WTC11 (cell line): ENCODE data around the gene ANKRD13D. TPM values are rescaled to one million over a fixed set of nuclear protein-coding genes. Genes with fewer than 3 reads are reported as not detected.
"Not testable (repeated sequence)": the region's sequence is repeated elsewhere in the genome, so short reads cannot be mapped to it uniquely, and the experiment has no call there.

Experiments
- ATAC-seq: fragments of 200-7000 bp; cut with Tn5 transposase; 2 replicates; pipeline ENCODE4 v1.10.0; 2021; ENCODE audit warnings: mild to moderate bottlenecking, moderate library complexity
- CTCF ChIA-PET: fragments of 300-600 bp; sonication (Branson Sonifier 250); formaldehyde crosslinking; loops from one replicate; lab custom pipeline; 2021; ENCODE audit warnings: antibody characterized with exemption; lab: Charles Lee
- POLR2A ChIA-PET: fragments of 350-600 bp; sonication (Branson Sonifier 250); formaldehyde crosslinking; loops from one replicate; lab custom pipeline; 2021; ENCODE audit warnings: antibody characterized with exemption; lab: Charles Lee
- DNase-seq: peaks from one replicate; pipeline ENCODE4 v3.0.0; 2021; ENCODE audit warnings: low spot score
- H3K27ac Mint-ChIP-seq: 2 replicates; pipeline ENCODE4 v1.8.0; 2021; ENCODE audit warnings: mixed read lengths
- H3K27me3 Mint-ChIP-seq: 2 replicates; pipeline ENCODE4 v1.8.0; 2021; ENCODE audit warnings: low read depth, mild to moderate bottlenecking, moderate library complexity, mixed read lengths
- H3K36me3 Mint-ChIP-seq: 2 replicates; pipeline ENCODE4 v1.8.0; 2021; ENCODE audit warnings: mixed read lengths
- H3K4me1 Mint-ChIP-seq: 2 replicates; pipeline ENCODE4 v1.8.0; 2022; ENCODE audit warnings: mixed read lengths
- H3K4me3 Mint-ChIP-seq: 2 replicates; pipeline ENCODE4 v1.8.0; 2021; ENCODE audit warnings: mild to moderate bottlenecking, moderate library complexity, mixed read lengths
- H3K9me3 Mint-ChIP-seq: 2 replicates; pipeline ENCODE4 v1.8.0; 2021; ENCODE audit warnings: mixed read lengths
- CBFB ChIP-seq: sonication (generic); formaldehyde crosslinking; IDR thresholded peaks from 2 replicates; pipeline ENCODE4 v1.8.1; 2022; ENCODE audit warnings: mild to moderate bottlenecking, low read depth, missing genetic modification reagents
- FOXJ3 ChIP-seq: sonication (generic); formaldehyde crosslinking; IDR thresholded peaks from 2 replicates; pipeline ENCODE4 v1.9.0; 2021; ENCODE audit warnings: missing genetic modification reagents, mild to moderate bottlenecking, borderline replicate concordance
- FOXK1 ChIP-seq: sonication (generic); formaldehyde crosslinking; IDR thresholded peaks from 2 replicates; pipeline ENCODE4 v1.8.0; 2022; ENCODE audit warnings: mild to moderate bottlenecking, moderate library complexity, missing genetic modification reagents
- GRHL2 ChIP-seq: fragments of 250-450 bp; sonication (Bioruptor Pico); IDR thresholded peaks from 2 replicates; pipeline ENCODE4 v1.8.0; 2022; ENCODE audit warnings: mild to moderate bottlenecking, moderate library complexity; ENCODE audit not compliant: insufficient replicate concordance, severe bottlenecking
- GTF2I ChIP-seq: fragments of 250-450 bp; sonication (Bioruptor Pico); conservative IDR thresholded peaks from 2 replicates; pipeline ENCODE4 v1.4.0; 2021; ENCODE audit warnings: mild to moderate bottlenecking
- TEAD1 ChIP-seq: sonication (generic); formaldehyde crosslinking; IDR thresholded peaks from 2 replicates; pipeline ENCODE4 v1.8.0; 2022; ENCODE audit warnings: mild to moderate bottlenecking, missing genetic modification reagents
- TP53 ChIP-seq: sonication (generic); formaldehyde crosslinking; IDR thresholded peaks from 2 replicates; pipeline ENCODE4 v1.8.1; 2023; ENCODE audit warnings: mild to moderate bottlenecking, missing genetic modification reagents
- ZBTB21 ChIP-seq: sonication (generic); formaldehyde crosslinking; IDR thresholded peaks from 2 replicates; pipeline ENCODE4 v1.8.1; 2023; ENCODE audit warnings: mild to moderate bottlenecking, missing genetic modification reagents, borderline replicate concordance
- total RNA-seq: library from RNA; stranded (reverse); gene quantifications from 3 replicates; pipeline ENCODE4 v1.2.3, GENCODE V29; 2021
- TF ChIP-seq, protein P1 (sequence below): sonication (generic); formaldehyde crosslinking; IDR thresholded peaks from 2 replicates; pipeline ENCODE4 v1.8.0; 2022; ENCODE audit warnings: missing genetic modification reagents
- TF ChIP-seq, protein P2 (sequence below): sonication (generic); formaldehyde crosslinking; IDR thresholded peaks from 2 replicates; pipeline ENCODE4 v1.8.0; 2022; ENCODE audit warnings: mild to moderate bottlenecking, missing genetic modification reagents
- TF ChIP-seq, protein P3 (sequence below): fragments of 250-450 bp; sonication (Bioruptor Pico); IDR thresholded peaks from 2 replicates; pipeline ENCODE4 v1.9.0; 2021; ENCODE audit warnings: moderate library complexity, mild to moderate bottlenecking, inconsistent platforms, borderline replicate concordance
- TF ChIP-seq, protein P4 (sequence below): sonication (generic); formaldehyde crosslinking; IDR thresholded peaks from 2 replicates; pipeline ENCODE4 v1.8.1; 2022; ENCODE audit warnings: mild to moderate bottlenecking, moderate library complexity, missing genetic modification reagents

Gene ANKRD13D
- total RNA-seq, 1 experiment from 2014 or later = 55.5 TPM

DNA sequence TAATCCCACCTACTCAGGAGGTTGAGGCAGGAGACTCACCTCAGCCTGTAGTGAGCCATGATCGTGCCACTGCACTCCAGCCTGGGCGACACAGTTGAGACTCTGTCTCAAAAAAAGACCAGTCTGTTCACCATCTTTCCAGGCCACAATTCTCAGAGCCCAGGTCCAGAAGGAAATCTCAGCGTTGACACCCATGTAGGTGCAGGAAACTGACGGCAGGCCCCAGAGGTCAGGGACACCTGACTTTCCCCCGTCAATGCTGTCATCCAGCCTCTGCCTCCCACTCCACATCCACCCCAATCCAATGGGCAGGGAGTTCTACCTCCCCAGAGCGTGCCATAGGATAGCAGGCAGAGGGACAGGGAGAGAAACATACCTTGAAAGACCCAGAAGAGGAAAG is 28.7 kb upstream of the ANKRD13D start (continued):
- TF ChIP-seq, protein P1, sequence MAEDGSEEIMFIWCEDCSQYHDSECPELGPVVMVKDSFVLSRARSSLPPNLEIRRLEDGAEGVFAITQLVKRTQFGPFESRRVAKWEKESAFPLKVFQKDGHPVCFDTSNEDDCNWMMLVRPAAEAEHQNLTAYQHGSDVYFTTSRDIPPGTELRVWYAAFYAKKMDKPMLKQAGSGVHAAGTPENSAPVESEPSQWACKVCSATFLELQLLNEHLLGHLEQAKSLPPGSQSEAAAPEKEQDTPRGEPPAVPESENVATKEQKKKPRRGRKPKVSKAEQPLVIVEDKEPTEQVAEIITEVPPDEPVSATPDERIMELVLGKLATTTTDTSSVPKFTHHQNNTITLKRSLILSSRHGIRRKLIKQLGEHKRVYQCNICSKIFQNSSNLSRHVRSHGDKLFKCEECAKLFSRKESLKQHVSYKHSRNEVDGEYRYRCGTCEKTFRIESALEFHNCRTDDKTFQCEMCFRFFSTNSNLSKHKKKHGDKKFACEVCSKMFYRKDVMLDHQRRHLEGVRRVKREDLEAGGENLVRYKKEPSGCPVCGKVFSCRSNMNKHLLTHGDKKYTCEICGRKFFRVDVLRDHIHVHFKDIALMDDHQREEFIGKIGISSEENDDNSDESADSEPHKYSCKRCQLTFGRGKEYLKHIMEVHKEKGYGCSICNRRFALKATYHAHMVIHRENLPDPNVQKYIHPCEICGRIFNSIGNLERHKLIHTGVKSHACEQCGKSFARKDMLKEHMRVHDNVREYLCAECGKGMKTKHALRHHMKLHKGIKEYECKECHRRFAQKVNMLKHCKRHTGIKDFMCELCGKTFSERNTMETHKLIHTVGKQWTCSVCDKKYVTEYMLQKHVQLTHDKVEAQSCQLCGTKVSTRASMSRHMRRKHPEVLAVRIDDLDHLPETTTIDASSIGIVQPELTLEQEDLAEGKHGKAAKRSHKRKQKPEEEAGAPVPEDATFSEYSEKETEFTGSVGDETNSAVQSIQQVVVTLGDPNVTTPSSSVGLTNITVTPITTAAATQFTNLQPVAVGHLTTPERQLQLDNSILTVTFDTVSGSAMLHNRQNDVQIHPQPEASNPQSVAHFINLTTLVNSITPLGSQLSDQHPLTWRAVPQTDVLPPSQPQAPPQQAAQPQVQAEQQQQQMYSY (CRISPR knock-in tag) = no peak
- no peak for TF ChIP-seq TEAD1 (CRISPR knock-in tag)
- TF ChIP-seq, all 79 proteins: peak for 0

DNA sequence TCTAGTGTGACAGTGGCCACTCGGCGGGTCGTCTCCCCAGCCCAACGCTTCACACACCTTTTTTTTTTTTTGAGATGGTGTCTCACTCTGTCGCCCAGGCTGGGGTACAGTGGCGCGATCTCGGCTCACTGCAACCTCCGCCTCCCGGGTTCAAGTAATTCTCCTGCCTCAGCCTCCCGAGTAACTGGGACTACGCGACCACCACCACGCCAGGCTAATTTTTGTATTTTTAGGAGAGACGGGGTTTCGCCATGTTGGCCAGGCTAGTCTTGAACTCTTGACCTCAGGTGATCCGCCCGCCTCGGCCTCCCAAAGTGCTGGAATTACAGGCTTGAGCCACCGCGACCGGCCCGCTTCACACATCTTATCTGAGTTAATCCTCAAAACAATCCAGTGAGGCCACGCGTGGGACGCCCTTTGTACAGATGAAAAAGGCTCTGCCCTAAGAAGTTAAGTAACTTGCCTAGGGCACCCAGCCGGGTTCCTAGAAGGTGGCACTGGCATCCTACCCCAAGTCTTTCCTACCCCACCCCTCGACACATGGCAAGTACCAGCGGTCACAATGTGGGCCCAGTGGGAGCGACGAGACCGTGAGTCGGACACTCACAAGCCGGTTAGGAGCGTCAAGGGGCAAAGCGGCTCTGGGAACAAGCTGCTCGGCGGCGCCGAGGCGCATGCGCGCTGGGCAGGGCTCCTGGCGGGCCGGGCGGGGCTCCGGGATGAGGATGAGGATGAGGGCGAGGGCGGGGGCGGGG is 28.0 kb upstream of the ANKRD13D start:
- 0 out of 2 replicates have a peak, but pooled peaks have one; percentile 28 for TF ChIP-seq CBFB (CRISPR knock-in tag)
- TF ChIP-seq, protein P2, sequence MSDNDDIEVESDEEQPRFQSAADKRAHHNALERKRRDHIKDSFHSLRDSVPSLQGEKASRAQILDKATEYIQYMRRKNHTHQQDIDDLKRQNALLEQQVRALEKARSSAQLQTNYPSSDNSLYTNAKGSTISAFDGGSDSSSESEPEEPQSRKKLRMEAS (CRISPR knock-in tag) = 0 out of 2 replicates have a peak, but pooled peaks have one; percentile 17
- POLR2A ChIA-PET = interaction anchor here (1.2 to 1.5 kb wide), 2 partner anchors 21 to 42 kb away, joined by 3 to 5 read pairs; no protein-coding TSS in a partner anchor

DNA sequence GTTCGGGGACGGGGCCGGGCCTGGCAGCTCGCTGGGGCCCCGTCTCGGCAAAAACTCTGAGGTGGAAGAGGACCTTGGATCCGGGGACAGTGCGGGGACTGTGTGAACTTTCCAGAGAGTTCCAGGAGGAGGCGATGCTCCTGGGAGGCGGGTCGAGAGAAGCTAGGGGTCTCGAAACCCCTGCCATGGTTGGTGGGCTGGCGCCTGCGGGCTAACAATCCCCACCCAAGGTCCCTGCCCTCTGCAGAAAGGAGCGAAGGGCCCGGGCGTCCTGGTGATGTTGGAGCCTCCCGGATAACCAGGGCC is 27.5 kb upstream of the ANKRD13D start:
- Mint-ChIP-seq H3K4me1 (peaks cover 18% of the 10 kb centered on the region), H3K27ac (no peak overlapping the region), H3K27me3 (peaks cover 34% of the 10 kb centered on the region), H3K4me3 (peak overlapping the region; percentile 69), H3K36me3 (peaks cover 6% of the 10 kb centered on the region), H3K9me3 (no peaks in the 10 kb centered on the region)
- ATAC-seq (peak; percentile 15), DNase-seq (no peak)
- POLR2A ChIA-PET = interaction anchor here (0.6 to 1.5 kb wide), 3 partner anchors 16 to 41 kb away, joined by 3 to 5 read pairs (median 3); no protein-coding TSS in a partner anchor
- TF ChIP-seq ZBTB21 (CRISPR knock-in tag) (no peak), GRHL2 (CRISPR knock-in tag) (no peak), GTF2I (peak; percentile 82), TP53 (CRISPR knock-in tag) (no peak), FOXJ3 (no peak), FOXK1 (CRISPR knock-in tag) (no peak)
- TF ChIP-seq, protein P3, sequence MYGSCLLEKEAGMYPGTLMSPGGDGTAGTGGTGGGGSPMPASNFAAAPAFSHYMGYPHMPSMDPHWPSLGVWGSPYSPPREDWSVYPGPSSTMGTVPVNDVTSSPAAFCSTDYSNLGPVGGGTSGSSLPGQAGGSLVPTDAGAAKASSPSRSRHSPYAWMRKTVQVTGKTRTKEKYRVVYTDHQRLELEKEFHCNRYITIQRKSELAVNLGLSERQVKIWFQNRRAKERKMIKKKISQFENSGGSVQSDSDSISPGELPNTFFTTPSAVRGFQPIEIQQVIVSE = no peak
- TF ChIP-seq, protein P4, sequence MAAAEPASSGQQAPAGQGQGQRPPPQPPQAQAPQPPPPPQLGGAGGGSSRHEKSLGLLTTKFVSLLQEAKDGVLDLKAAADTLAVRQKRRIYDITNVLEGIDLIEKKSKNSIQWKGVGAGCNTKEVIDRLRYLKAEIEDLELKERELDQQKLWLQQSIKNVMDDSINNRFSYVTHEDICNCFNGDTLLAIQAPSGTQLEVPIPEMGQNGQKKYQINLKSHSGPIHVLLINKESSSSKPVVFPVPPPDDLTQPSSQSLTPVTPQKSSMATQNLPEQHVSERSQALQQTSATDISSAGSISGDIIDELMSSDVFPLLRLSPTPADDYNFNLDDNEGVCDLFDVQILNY (CRISPR knock-in tag) = no peak
- CTCF ChIA-PET = interaction anchor here (0.6 to 4.6 kb wide), 46 partner anchors 8 to 873 kb away, joined by 3 to 122 read pairs (median 6); partner anchors contain the start of genes ANKRD13D, KDM2A, POLD4 and PPP1CA

More for the DNA sequence above, 28.0 kb upstream of the ANKRD13D start:
- H3K9me3 Mint-ChIP-seq, H3K27ac Mint-ChIP-seq, H3K36me3 Mint-ChIP-seq: not testable (repeated sequence)
- DNase-seq (peak; percentile 83), ATAC-seq (peak; percentile 15)
- CTCF ChIA-PET = interaction anchor here (0.6 to 4.6 kb wide), 38 partner anchors 7 to 872 kb away, joined by 3 to 122 read pairs (median 7); partner anchors contain the start of genes ANKRD13D, KDM2A, POLD4 and PPP1CA
- Mint-ChIP-seq H3K4me1 (peaks cover 18% of the 10 kb centered on the region), H3K4me3 (peak overlapping the region; percentile 69), H3K27me3 (peaks cover 34% of the 10 kb centered on the region)
